Stomach (tissue), 9 donors: ENCODE results near the gene GPATCH1. TPM values are rescaled to one million over a fixed set of nuclear protein-coding genes. Genes with fewer than 3 reads are reported as not detected.

Source experiments
- DNase-seq, 2 donors: peaks; one replicate each; pipeline versions ENCODE4 v3.0.0 to v3.0.0-alpha.2; 2013 to 2019
- H3K27ac ChIP-seq, 5 donors: fragments of 200-600 bp in 4 of 5; sonication (generic) in 4 of 5; one replicate each; pipeline ENCODE4 v1.5.1; 2013 to 2019; ENCODE audit warnings: mild to moderate bottlenecking in 1 of 5, moderate library complexity in 1 of 5
- H3K27me3 ChIP-seq, 3 donors: fragments of 200-600 bp; sonication (generic); one replicate each; pipeline ENCODE4 v1.5.1; 2017 to 2019; ENCODE audit warnings: mixed run types in 1 of 3
- H3K36me3 ChIP-seq, 4 donors: fragments of 200-600 bp; sonication (generic); 1 replicate in 3 of 4; 2 replicates in 1 of 4; pipeline ENCODE4 v1.5.1; 2016 to 2019
- H3K4me1 ChIP-seq, 4 donors: fragments of 200-600 bp; sonication (generic); one replicate each; pipeline ENCODE4 v1.5.1; 2016 to 2019
- H3K4me3 ChIP-seq, 4 donors: fragments of 200-600 bp; sonication (generic) in 3 of 4; one replicate each; pipeline ENCODE4 v1.5.1; 2016 to 2019; ENCODE audit warnings: mild to moderate bottlenecking in 1 of 4
- H3K9me3 ChIP-seq, 4 donors: fragments of 200-600 bp; sonication (generic); one replicate each; pipeline ENCODE4 v1.5.1; 2016 to 2019
- EP300 ChIP-seq: sonication (generic); formaldehyde crosslinking; IDR thresholded peaks from one replicate; pipeline ENCODE4 v1.6.1; 2017; ENCODE audit warnings: antibody characterized with exemption
- POLR2A ChIP-seq, 4 donors: fragments of 450-650 bp; IDR thresholded peaks; one replicate each; pipeline ENCODE4 v1.6.1; 2016; ENCODE audit warnings: antibody characterized with exemption in 4 of 4, control low read depth in 2 of 4, mild to moderate bottlenecking in 1 of 4, moderate library complexity in 1 of 4
- POLR2AphosphoS5 ChIP-seq, 3 donors: sonication (generic); formaldehyde crosslinking; IDR thresholded peaks; one replicate each; pipeline ENCODE4 v1.6.1; 2016; ENCODE audit warnings: antibody characterized with exemption in 3 of 3
- WGBS, 5 donors: extraction: QIAGEN DNeasy Blood & Tissue Kit in 3 of 5; methylation state at CpG; one replicate each; pipeline versions ENCODE4 v1.1.5 to v1.1.7; 2013 to 2018; 5-methylcytosine and 5-hydroxymethylcytosine counted together
- intact Hi-C: fragments of 100-400 bp; cut with DNase I; formaldehyde crosslinking; loops from one replicate; pipeline ENCODE4 v1.15.1; 2023; ENCODE audit warnings: low total_unique reads
- polyA plus RNA-seq, 3 donors: library from polyadenylated mRNA; stranded (reverse); fragments of 200-250 nt; gene quantifications; one replicate each; pipeline ENCODE4 v1.2.3, GENCODE V29; 2013
- total RNA-seq, 5 donors: library from RNA; depleted of rRNA; stranded (reverse); fragments of >200 nt; gene quantifications; one replicate each; pipeline versions ENCODE4 v1.1.0 to v1.2.3, GENCODE V29; 2014 to 2016
- TF ChIP-seq, protein P1 (sequence below), 7 experiments: fragments of 450-650 bp in 4 of 7; fragments of 200-600 bp in 3 of 7; sonication (generic) in 3 of 7; IDR thresholded peaks; one replicate each; pipeline ENCODE4 v1.5.1; 2016 to 2019; ENCODE audit warnings: antibody characterized with exemption in 7 of 7, control low read depth in 2 of 7, mild to moderate bottlenecking in 1 of 7
- donor health status: healthy with polysubstance abuse.
- donor health status: Bipolar disorder and iron deficiency.
- donor health status: healthy.

Gene GPATCH1
- total and polyA plus RNA-seq, 8 donors: 1.2 to 31.5 (median 5.6) TPM

GRCh38 chr19:33067121-33067520, 13.9 kb upstream of the GPATCH1 start:
- no peak overlapping the region for H3K4me3 ChIP-seq
- H3K4me1 ChIP-seq: peaks cover 18 to 27% (median 26%) of the 10 kb centered on the region in 4 donors
- intact Hi-C loops: no loop called here
- no peaks in the 10 kb centered on the region for H3K36me3 ChIP-seq
- peaks cover 0 to 39% (median 24%) of the 10 kb centered on the region in 3 donors for H3K27me3 ChIP-seq
- 65 to 78% (median 75%) methylated on average over 8 of the region's 8 CpGs for WGBS, 5 donors
- H3K27ac ChIP-seq: no peak overlapping the region
- no peaks in the 10 kb centered on the region for H3K9me3 ChIP-seq
- TF ChIP-seq POLR2A (IDR thresholded peaks at IDR 0.05): no peak
- TF ChIP-seq, protein P1, sequence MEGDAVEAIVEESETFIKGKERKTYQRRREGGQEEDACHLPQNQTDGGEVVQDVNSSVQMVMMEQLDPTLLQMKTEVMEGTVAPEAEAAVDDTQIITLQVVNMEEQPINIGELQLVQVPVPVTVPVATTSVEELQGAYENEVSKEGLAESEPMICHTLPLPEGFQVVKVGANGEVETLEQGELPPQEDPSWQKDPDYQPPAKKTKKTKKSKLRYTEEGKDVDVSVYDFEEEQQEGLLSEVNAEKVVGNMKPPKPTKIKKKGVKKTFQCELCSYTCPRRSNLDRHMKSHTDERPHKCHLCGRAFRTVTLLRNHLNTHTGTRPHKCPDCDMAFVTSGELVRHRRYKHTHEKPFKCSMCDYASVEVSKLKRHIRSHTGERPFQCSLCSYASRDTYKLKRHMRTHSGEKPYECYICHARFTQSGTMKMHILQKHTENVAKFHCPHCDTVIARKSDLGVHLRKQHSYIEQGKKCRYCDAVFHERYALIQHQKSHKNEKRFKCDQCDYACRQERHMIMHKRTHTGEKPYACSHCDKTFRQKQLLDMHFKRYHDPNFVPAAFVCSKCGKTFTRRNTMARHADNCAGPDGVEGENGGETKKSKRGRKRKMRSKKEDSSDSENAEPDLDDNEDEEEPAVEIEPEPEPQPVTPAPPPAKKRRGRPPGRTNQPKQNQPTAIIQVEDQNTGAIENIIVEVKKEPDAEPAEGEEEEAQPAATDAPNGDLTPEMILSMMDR (IDR thresholded peaks at IDR 0.05): no peak
- no peak for TF ChIP-seq POLR2AphosphoS5 (IDR thresholded peaks at IDR 0.05)
- no peak for TF ChIP-seq EP300
- DNase-seq: no peak

- no peak for DNase-seq
- Histone ChIP-seq H3K27ac (no peak overlapping the region), H3K9me3 (no peaks in the 10 kb centered on the region), H3K4me3 (no peak overlapping the region), H3K27me3 (no peaks in the 10 kb centered on the region), H3K36me3 (no peaks in the 10 kb centered on the region), H3K4me1 (no peaks in the 10 kb centered on the region)
- intact Hi-C loops: no loop called here
- WGBS, 5 donors: 70 to 83% (median 81%) methylated on average over 7 of the region's 7 CpGs
- TF ChIP-seq, protein P1 (IDR thresholded peaks at IDR 0.05): no peak
- no peak for TF ChIP-seq POLR2A (IDR thresholded peaks at IDR 0.05)
- TF ChIP-seq EP300: no peak
- TF ChIP-seq POLR2AphosphoS5 (IDR thresholded peaks at IDR 0.05): no peak
Observed at GRCh38 chr19:33071887-33072286, 9.1 kb upstream of the GPATCH1 start.

GRCh38 chr19:33075519-33075918, 5.5 kb upstream of the GPATCH1 start:
- Histone ChIP-seq H3K4me1 (peaks cover 6 to 12% (median 11%) of the 10 kb centered on the region in 4 donors), H3K27ac (no peak overlapping the region), H3K36me3 (no peaks in the 10 kb centered on the region), H3K9me3 (no peaks in the 10 kb centered on the region), H3K27me3 (no peaks in the 10 kb centered on the region), H3K4me3 (no peak overlapping the region)
- intact Hi-C loops: no loop called here
- WGBS, 5 donors: 84 to 98% (median 90%) methylated on average over 2 of the region's 2 CpGs
- no peak for DNase-seq
- no peak for TF ChIP-seq POLR2AphosphoS5 (IDR thresholded peaks at IDR 0.05)
- no peak for TF ChIP-seq EP300
- TF ChIP-seq POLR2A (IDR thresholded peaks at IDR 0.05): no peak
- TF ChIP-seq, protein P1 (IDR thresholded peaks at IDR 0.05): no peak

GRCh38 chr19:33085570-33086128, 4.7 kb downstream of the GPATCH1 start:
- DNase-seq: no peak
- peaks cover 7 to 35% (median 16%) of the 10 kb centered on the region in 4 donors for H3K4me1 ChIP-seq
- TF ChIP-seq EP300 (no peak), POLR2A (IDR thresholded peaks at IDR 0.05) (no peak), POLR2AphosphoS5 (IDR thresholded peaks at IDR 0.05) (no peak)
- TF ChIP-seq, protein P1 (IDR thresholded peaks at IDR 0.05): no peak
- no peak overlapping the region for H3K4me3 ChIP-seq
- H3K9me3 ChIP-seq: no peaks in the 10 kb centered on the region
- no peaks in the 10 kb centered on the region for H3K27me3 ChIP-seq
- intact Hi-C loops: no loop called here
- peak overlapping the region in 1 of 5 donors; percentile 7 for H3K27ac ChIP-seq
- 71 to 92% (median 86%) methylated on average over 3 of the region's 3 CpGs for WGBS, 5 donors
- peaks cover 12 to 35% (median 27%) of the 10 kb centered on the region in 4 donors for H3K36me3 ChIP-seq
